Neural crest cell (in vitro differentiated cells): ENCODE data around the gene TIE1. TPM values are rescaled to one million over a fixed set of nuclear protein-coding genes. Genes with fewer than 3 reads are reported as not detected.

Experiments used
- DNase-seq: peaks from one replicate; pipeline ENCODE4 v3.0.0; 2021; ENCODE audit warnings: low read depth, mixed read lengths, low spot score
- H3K27ac Mint-ChIP-seq: one replicate; pipeline ENCODE4 v1.8.0; 2021; ENCODE audit warnings: mild to moderate bottlenecking, mixed read lengths; ENCODE audit not compliant: unreplicated experiment
- H3K27me3 Mint-ChIP-seq: 2 replicates; pipeline ENCODE4 v1.8.0; 2021; ENCODE audit warnings: low read depth, mild to moderate bottlenecking, mixed read lengths
- H3K36me3 Mint-ChIP-seq: 2 replicates; pipeline ENCODE4 v1.8.0; 2021; ENCODE audit warnings: low read depth, mild to moderate bottlenecking, mixed read lengths
- H3K4me1 Mint-ChIP-seq: 2 replicates; pipeline ENCODE4 v1.8.0; 2021; ENCODE audit warnings: mixed read lengths
- H3K4me3 Mint-ChIP-seq: one replicate; pipeline ENCODE4 v1.8.0; 2021; ENCODE audit warnings: mild to moderate bottlenecking, mixed read lengths
- H3K9me3 Mint-ChIP-seq: 2 replicates; pipeline ENCODE4 v1.8.0; 2021; ENCODE audit warnings: mixed read lengths
- total RNA-seq: library from RNA; stranded (reverse); gene quantifications from 2 replicates; pipeline ENCODE4 v1.2.1, GENCODE V29; 2021
- TF ChIP-seq, protein P1 (sequence below): fragments of 200-600 bp; sonication (generic); conservative IDR thresholded peaks from 2 replicates; pipeline ENCODE4 v1.5.0; 2021; ENCODE audit warnings: antibody characterized with exemption, mild to moderate bottlenecking

TIE1 gene
- total RNA-seq, 1 donor from 2014 or later, result 2.2 TPM

DNA sequence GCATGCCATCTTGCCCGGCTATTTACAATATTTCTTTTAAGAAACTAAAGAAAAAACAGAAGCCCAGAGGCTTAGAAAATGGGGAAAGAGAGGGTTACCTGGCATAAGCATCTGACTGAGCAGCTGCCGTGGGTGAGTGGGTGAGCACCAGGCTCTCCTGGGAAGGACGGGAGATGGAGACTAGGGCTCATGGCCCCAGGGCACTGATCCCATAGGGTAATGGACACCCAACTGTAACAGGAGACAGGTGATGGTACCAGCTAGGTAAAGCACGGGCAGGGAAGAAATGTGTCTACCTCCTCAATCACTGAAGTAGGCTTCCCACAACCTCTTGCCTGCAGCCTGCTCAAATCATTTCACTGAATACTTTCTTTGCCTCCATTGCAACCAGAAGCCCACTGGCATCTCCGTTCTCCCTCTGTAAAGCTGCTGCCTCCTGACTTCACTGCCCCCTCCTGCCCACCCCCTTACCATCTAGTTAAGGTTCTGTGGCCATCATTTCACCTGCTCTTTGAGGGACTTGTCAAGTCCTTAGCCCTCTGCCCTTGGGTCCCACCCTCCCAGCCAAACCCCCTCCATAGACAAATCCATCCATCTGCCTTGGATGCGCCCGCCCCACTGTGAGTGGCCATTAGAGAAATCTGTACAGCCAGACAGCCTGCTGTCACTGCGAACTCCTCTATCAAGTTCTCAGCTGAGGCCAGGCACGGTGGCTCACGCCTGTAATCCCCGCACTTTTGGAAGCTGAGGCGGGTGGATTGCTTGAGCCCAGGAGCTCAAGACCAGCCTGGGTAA is 24.8 kb upstream of the TIE1 start:
- DNase-seq, result no peak
- no peak overlapping the region for H3K27ac Mint-ChIP-seq
- TF ChIP-seq, protein P1, sequence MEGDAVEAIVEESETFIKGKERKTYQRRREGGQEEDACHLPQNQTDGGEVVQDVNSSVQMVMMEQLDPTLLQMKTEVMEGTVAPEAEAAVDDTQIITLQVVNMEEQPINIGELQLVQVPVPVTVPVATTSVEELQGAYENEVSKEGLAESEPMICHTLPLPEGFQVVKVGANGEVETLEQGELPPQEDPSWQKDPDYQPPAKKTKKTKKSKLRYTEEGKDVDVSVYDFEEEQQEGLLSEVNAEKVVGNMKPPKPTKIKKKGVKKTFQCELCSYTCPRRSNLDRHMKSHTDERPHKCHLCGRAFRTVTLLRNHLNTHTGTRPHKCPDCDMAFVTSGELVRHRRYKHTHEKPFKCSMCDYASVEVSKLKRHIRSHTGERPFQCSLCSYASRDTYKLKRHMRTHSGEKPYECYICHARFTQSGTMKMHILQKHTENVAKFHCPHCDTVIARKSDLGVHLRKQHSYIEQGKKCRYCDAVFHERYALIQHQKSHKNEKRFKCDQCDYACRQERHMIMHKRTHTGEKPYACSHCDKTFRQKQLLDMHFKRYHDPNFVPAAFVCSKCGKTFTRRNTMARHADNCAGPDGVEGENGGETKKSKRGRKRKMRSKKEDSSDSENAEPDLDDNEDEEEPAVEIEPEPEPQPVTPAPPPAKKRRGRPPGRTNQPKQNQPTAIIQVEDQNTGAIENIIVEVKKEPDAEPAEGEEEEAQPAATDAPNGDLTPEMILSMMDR, result no peak
- H3K27me3 Mint-ChIP-seq, result peaks cover 9% of the 10 kb centered on the region
- no peaks in the 10 kb centered on the region for H3K9me3 Mint-ChIP-seq
- no peaks in the 10 kb centered on the region for H3K36me3 Mint-ChIP-seq
- peaks cover 22% of the 10 kb centered on the region for H3K4me1 Mint-ChIP-seq
- H3K4me3 Mint-ChIP-seq, result no peak overlapping the region

DNA sequence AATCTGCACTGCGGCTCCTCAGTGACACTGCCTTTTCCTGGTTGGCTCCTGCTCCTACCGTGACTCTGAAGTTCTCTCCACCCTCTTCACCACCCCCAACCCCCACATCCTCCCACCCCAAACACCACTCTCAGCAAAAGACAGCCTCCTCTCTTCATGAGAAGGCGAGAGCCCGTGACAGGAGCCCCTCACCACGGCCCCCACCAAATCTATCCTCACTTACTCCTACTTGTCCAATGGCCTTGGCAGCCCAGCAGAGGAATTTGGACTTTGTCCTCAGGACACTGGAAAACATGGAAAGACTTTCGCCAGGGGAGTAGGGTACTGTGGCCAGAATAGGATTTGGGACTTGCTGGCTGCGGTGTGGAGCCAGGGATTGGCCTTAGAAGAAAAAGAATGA is 24.1 kb upstream of the TIE1 start:
- peaks cover 17% of the 10 kb centered on the region for H3K4me1 Mint-ChIP-seq
- no peaks in the 10 kb centered on the region for H3K36me3 Mint-ChIP-seq
- no peak for DNase-seq
- H3K27ac Mint-ChIP-seq, result no peak overlapping the region
- peaks cover 4% of the 10 kb centered on the region for H3K27me3 Mint-ChIP-seq
- H3K4me3 Mint-ChIP-seq, result no peak overlapping the region
- TF ChIP-seq, protein P1, result no peak
- H3K9me3 Mint-ChIP-seq, result no peaks in the 10 kb centered on the region

DNA sequence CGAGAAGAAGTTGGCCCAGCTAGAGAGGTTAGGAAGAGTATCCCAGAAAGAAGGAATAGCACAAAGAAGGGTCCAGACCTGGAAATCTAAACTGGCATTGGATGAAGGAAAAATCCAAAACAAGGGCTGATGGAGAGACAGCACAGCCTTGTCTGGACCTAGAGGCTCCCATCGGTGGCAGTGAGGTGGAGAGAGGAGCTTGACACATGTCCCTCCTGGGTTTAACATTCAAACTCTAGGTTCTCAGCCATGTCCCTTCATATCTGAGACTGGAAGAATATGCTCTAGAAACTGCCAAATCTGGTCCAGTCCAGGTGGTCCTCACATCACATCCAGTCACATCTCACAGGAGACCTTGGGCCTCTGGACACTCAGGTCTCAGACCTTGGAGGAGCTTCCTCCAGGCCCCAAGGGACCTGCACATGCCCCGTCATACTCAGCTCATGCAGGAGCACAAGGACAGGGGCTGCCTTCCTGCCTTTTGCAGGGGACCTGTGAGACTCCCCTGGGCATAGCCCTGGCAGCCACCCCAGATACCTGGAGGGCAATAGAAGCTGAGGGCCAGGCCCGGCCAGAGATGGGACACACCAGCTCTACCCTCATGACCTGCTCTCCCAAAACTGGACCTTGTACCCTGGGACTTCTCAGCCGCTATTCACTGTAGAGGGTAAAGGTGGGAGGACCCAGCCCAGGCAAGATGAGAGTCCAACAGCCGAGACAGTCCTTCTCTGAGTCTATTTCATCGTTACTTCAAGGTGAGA is 23.5 kb upstream of the TIE1 start:
- TF ChIP-seq, protein P1, result no peak
- Mint-ChIP-seq H3K27me3 (peaks cover 2% of the 10 kb centered on the region), H3K9me3 (no peaks in the 10 kb centered on the region), H3K4me1 (peaks cover 17% of the 10 kb centered on the region), H3K36me3 (no peaks in the 10 kb centered on the region), H3K27ac (peak overlapping the region; percentile 50), H3K4me3 (no peak overlapping the region)
- DNase-seq, result no peak

GRCh38 chr1:43279161-43279560 is 21.6 kb upstream of the TIE1 start:
- no peaks in the 10 kb centered on the region for H3K9me3 Mint-ChIP-seq
- no peak overlapping the region for H3K4me3 Mint-ChIP-seq
- H3K36me3 Mint-ChIP-seq, result no peaks in the 10 kb centered on the region
- no peak overlapping the region for H3K27ac Mint-ChIP-seq
- TF ChIP-seq, protein P1, result no peak
- H3K4me1 Mint-ChIP-seq, result peaks cover 20% of the 10 kb centered on the region
- peaks cover 2% of the 10 kb centered on the region for H3K27me3 Mint-ChIP-seq
- DNase-seq, result no peak

- H3K9me3 Mint-ChIP-seq, result no peaks in the 10 kb centered on the region
- peaks cover 20% of the 10 kb centered on the region for H3K4me1 Mint-ChIP-seq
- no peaks in the 10 kb centered on the region for H3K36me3 Mint-ChIP-seq
- H3K27ac Mint-ChIP-seq, result peak overlapping the region; percentile 72
- H3K4me3 Mint-ChIP-seq, result no peak overlapping the region
- TF ChIP-seq, protein P1, result no peak
- DNase-seq, result no peak
- H3K27me3 Mint-ChIP-seq, result peaks cover 2% of the 10 kb centered on the region
Measured at GRCh38 chr1:43279666-43280065, 21.1 kb upstream of the TIE1 start.
